ENCODE data around the gene CYTH2.

DNA sequence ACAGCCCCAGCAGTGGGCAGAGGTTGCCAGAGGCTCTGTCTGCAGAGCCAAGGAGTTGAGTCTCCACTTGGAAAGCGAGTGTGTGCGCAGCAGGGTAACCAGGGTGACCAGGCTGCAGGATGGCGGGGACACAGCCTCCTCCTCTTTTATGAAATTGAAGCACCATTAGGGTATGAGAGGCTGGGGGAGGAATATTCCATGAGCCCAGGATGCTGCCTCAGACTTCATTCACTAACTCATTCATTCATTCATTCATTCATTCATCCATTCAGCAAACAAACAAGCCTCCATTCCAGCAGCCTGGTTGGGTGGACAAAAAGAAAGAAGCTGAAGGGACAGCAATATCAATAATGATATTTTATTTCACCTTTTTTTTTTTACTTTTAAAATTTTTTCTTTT is 49.0 kb downstream of the CYTH2 start:
- no peak for TF ChIP-seq REST (IDR thresholded peaks at IDR 0.05; ENCODE audit: low read depth)
- no peak for TF ChIP-seq CREB1 (IDR thresholded peaks at IDR 0.05; ENCODE audit: low read depth)
- no peak for TF ChIP-seq NFIC (IDR thresholded peaks at IDR 0.05)
- TF ChIP-seq, protein P1, sequence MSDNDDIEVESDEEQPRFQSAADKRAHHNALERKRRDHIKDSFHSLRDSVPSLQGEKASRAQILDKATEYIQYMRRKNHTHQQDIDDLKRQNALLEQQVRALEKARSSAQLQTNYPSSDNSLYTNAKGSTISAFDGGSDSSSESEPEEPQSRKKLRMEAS (IDR thresholded peaks at IDR 0.05) = no peak
- TF ChIP-seq TAF1 (IDR thresholded peaks at IDR 0.05; ENCODE audit: low read depth) = no peak
- TF ChIP-seq RAD21 (IDR thresholded peaks at IDR 0.05; ENCODE audit: low read depth) = no peak
- no peak for TF ChIP-seq EP300 (IDR thresholded peaks at IDR 0.05; ENCODE audit: borderline replicate concordance)
